Stimulated activated CD8-positive, alpha-beta memory T cell treated with anti-CD3 and anti-CD28 coated beads, Interleukin-2, amount 100 ng/mL, for 1 hour (primary cell): Measurements from ENCODE around the gene FAM171A1.

ENCODE experiments used
- DNase-seq, 2 donors: peaks; one replicate each; pipeline ENCODE4 v3.0.0-alpha.2; 2020; ENCODE audit warnings: low read depth in 2 of 2

The FAM171A1 gene

DNA sequence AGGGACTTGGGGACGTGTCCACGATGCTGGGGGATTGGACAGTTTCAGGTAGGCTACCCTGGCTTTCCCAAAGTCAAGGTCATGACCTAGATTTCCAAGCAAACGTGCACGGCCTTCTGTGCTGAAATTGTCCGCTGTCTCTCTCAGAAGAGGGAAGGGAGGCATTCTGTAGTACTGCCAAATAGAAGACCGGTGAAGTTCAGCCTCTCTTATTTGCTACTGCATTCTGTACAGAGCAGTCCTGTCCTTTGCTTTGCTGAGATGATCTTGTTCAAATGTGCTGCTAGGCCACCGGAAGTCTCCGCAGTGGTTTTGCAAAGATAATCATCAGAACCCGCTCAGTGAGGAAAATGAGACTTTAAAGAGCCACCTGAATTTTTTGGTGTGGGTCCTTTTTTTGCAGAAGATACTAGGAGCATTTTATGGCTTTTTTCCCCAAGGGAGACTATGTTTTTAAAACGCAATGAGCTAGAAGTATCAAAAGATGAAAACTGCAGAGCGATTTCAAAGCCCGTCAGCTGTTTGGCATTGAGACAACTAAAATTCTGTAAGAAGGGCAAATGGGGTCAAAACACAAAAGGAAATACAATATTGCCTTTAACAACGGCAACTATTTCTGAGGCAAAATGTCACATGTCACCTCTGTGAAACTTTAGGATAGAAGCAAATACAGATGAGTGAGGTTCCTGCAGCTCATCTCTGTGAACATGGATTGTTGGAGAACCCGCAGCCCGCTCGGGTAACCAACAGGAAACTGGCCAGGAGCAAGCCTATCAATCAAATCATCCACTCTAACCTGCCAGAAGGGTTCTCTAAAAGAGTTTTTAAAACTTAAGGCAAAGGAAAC, 201.3 kb downstream of the FAM171A1 start:
- DNase-seq: peak; percentile 15 to 31

DNA sequence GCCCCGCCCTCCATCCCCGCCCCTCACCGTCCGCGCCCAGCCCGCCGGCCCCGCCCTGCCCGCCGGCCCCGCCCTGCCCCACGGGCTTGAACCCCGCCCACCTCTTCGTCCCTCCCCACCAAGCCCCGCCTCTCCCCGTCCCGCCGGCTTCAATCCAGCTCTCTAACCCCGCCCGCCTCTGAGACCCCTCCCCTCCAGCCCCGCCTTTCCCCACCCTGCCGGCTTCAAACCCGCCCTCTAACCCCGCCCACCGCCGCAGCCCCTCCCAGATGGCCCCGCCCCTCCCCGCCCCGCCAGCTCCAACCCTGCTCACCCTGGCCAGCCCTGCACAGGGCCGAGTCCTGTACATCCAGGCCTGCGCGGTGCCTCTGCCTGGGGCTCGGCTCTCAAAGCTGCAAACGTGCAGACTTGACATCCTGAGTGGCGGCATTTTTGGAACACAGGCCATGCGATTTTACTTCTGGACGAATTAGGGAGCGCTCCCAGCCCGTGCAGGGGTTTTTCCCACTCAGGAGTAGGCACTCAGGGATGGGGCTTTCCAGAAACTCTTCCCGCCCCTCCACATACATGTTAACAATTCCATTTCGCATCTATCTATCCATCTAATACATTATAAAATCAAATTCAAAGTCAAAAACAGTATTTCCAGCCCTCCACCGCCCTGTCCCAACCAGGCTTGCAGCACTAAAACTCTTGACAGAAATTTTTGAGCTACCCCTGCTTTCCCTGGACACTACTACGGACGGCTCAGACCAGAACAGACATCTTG, 202.1 kb downstream of the FAM171A1 start:
- DNase-seq: peak; percentile 91 to 98

DNA sequence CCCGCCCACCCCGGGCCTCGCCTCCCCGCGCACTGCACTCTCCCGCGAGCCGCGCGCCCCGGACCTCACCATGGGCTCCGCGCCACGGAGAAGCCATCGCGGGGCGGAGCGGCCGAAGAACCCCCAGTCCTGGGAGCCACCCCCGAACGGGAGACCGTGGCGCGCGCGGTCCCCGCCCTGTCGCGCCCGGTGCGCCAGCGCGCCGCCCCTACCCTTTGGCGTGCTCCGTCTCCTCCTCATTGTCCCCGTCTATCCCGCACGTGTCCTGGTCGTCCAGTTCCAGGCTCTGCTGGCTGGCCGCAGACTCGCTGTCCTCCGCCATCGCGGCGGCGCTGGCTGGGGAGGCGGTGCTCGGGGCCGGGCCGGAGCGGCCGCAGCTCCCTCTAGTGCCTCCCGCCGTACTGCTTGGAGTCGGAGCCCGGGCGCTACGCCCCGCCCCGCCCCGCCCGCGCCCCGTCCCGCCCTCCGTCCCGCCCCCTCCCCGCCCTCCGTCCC, 202.8 kb downstream of the FAM171A1 start, which contains the start of gene NMT2:
NMT2 (minus strand) TSS at position 403 of the 495 bp plus-strand sequence; CDS start at position 322, 81 bp downstream.
- DNase-seq: no peak

DNA sequence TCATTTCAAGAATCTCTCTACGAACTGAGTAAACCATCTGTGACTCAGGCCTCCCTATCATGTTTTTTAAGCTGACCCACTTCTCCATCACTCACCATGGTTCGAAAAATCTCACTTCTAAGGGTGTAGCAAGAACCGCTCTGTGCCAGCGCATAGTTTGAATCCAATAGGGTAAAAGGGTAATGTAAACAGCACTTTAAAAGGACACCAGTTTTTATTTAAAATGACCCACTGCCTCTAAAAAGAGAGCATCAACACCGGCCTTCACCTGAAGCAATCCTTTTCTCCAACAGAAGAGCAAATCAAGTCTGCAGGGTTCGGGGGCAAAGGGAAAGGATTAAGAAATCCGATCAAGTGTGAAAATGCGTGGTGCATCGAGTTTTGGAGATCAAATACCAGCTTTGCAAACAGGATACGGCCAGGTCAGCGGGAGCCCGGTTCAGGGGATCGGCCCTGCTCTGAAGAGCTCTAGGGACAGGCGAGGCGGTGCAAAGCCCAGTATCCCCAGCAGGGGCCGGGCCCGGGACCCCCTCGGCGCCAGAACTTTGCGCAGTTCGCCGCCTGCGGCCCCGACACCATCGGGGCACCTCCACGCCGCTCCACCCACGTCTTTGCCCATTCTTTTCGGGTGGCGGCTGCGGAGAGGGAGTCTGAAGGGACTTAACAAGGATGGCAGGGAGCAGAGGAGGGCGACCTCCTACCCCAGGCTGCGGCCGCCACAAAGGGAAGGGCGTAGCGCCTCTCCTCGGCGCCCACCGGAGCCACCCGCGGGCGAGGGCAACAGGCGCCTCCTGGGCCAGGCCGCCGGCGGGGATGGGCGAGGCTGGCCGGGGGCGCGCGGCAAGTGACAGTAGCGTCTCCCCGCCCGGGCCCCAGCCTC, 203.4 kb downstream of the FAM171A1 start:
- peak in 1 of 2 donors; percentile 27 for DNase-seq

DNA sequence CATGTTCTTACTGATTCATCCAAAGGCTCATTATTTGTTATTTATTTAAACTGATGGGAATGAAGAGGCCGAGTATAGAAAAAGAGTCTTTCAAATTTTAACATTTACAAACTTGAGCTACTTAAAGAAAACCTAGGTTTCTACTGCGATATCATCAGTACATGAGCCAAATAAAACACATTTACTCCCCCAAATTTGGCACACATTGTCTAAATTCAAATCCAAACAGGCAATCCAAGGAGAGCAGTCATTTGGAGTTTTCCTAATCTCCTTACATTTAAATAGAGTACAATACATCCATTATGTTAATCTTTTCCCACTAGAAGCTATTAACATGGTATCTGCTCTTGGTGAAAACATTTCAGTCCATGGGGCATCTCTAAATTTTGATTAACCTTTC, 204.8 kb downstream of the FAM171A1 start:
- DNase-seq: no peak

DNA sequence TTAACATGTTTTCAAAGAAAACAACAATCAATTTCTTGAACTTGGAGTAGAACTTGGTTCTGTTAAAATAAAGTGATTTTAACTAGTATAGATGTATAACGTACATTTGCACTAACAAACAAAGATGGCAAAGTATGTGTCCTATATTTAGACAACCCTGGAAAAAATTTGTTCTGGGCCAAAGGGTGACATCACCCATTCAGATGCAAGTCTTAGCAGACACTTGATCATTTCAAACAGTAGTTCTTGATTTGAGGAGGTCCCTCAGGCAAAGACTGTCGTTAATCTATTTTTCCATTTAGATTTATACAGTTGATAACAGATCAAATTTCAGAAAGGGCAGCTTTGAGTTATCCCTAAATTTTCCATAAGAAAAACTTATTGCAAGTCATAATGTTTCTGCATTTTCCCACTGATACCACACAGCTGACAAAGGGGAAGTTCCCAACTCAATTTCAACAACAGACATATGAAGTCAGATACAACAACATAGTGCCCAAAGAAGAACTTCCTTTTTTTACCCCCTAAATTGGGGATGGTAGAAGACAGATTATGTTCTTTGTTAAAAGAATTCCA, 207.7 kb downstream of the FAM171A1 start:
- no peak for DNase-seq
